Measurements from ENCODE around the gene S1PR2.

DNA sequence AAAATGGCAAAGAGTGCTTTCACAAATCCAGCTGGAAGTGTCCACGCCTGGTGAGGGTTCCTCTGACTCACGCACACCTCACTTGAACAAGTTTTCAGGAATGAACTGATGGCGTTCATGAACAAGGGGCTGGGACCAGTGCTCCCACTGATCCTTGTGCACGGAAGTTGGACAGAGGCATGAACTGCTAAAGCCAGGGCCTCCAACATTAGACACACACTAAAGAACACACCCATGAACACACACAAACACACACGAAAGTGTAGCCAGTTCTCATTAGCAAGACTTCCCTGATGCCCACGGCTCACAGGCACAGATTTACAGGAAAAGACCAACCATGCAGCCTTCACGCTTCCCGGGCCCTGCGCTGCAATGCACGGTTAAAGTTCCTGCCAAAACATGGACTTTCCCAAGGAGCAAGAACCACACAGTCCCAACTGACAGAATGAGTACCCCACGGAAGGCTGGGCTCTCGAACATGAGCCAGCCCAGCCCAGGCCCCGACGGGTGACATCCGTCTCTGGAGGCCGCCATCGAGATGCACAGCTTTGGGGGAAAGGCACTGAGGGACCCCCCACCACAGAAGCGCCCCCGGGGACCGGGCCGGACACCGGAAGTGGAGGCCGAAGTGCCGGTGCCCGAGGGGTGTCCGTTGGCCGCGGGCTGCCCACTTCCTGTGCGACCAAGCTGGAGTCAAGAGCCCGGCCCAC is 37.2 kb downstream of the S1PR2 start:
- TF ChIP-seq, protein P1, sequence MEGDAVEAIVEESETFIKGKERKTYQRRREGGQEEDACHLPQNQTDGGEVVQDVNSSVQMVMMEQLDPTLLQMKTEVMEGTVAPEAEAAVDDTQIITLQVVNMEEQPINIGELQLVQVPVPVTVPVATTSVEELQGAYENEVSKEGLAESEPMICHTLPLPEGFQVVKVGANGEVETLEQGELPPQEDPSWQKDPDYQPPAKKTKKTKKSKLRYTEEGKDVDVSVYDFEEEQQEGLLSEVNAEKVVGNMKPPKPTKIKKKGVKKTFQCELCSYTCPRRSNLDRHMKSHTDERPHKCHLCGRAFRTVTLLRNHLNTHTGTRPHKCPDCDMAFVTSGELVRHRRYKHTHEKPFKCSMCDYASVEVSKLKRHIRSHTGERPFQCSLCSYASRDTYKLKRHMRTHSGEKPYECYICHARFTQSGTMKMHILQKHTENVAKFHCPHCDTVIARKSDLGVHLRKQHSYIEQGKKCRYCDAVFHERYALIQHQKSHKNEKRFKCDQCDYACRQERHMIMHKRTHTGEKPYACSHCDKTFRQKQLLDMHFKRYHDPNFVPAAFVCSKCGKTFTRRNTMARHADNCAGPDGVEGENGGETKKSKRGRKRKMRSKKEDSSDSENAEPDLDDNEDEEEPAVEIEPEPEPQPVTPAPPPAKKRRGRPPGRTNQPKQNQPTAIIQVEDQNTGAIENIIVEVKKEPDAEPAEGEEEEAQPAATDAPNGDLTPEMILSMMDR (IDR thresholded peaks at IDR 0.05; ENCODE audit: low read depth, low read length, missing input control) = no peak
- TF ChIP-seq JUND (IDR thresholded peaks at IDR 0.05) (no peak), SP1 (IDR thresholded peaks at IDR 0.05) (no peak)
